ENCODE results near the gene SLC18A3.

- TF ChIP-seq CTCF (IDR thresholded peaks at IDR 0.05) (no peak), POLR2A (IDR thresholded peaks at IDR 0.05) (no peak), EP300 (IDR thresholded peaks at IDR 0.05) (no peak)
These were observed 12.6 kb downstream of the SLC18A3 start for GRCh38 chr10:49622426-49623425.

Measured in tibial nerve (tissue), 4 donors.